Fibroblast of skin of left biceps (primary cell): ENCODE measurements around the gene PRKAG2.

Source experiments
- DNase-seq, 2 experiments: peaks; one replicate each; pipeline ENCODE4 v3.0.0-alpha.2; 2013; ENCODE audit warnings: low read depth in 2 of 2

Gene PRKAG2

DNA sequence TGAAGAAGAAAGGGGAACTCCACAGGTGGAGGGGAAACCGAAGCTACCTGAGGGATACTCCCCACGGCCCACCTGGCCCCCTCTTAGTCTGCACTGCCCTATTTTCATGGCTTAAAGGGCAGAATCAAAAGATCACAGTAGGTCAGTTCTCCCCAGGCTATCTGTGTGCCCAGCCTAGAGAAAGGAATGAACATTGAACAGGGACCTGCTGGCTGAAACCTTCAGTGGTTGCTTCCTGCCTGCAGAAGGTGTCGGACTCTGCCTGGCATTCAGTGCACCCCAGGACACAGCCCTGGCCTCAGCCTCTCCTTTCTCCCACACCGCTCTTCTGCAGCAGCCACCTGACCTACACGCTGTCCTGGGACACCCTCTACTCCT is 74.5 kb downstream of the PRKAG2 start:
- DNase-seq: no peak

GRCh38 chr7:151801782-151802468 is 75.0 kb downstream of the PRKAG2 start:
- DNase-seq: no peak

- no peak for DNase-seq
These were observed 75.6 kb downstream of the PRKAG2 start for GRCh38 chr7:151801291-151801690.

DNA sequence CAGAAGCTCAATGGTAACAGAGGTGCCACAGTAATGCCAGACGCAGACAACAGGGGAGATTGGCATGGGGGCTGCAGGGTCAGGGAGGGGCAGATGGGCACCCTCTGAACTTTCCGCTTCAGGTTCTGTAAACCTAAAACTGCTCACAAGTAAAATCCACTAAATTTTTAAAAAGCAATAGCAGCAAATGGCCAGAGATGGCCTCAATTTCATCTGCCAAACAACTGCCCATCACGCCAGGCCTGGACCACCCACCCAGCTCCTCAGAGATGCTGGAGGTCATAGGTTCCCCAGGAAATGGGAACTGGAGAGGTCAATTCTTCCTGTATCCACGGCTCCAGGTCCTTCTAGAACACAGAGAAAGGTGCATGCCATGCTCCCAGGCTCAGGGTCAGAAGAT is 76.1 kb downstream of the PRKAG2 start:
- no peak for DNase-seq

DNA sequence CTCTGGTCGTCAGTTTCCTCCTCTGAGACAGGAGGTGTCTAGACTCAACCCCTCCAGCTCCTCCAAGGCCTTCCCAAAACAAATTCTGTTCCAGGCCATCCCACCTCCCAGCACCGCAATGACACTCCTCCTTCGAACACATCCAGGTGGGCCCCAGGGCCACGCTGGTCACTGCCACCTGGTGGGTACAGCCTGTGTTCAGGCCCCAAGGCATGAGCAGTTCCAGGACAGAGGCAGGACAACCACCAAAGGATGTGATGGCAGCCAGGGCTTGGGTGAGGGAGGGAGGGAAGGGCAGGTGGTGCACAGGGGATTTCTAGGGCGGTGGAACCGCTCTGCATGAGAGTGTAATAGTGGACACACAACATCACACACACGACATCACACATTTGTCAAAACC is 76.5 kb downstream of the PRKAG2 start:
- no peak for DNase-seq

DNA sequence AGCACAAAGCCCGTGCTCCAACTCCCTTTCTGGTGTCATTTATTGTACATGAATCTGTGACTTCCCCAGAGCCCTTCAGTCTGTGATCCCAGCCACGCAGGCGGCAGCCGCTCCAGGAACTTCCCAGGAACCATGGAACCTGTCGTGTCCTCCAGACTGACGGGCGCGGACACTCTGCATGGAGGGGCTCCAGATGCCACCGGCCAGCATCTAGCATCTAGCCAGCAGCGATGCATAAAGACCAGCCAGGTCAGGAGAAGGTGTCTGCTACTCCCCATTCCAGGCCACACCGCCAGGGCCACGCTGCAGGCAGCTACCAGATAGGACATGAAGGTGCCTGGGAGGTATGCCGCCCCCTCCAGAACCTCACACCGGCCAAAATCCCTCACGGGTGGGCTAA is 77.4 kb downstream of the PRKAG2 start:
- no peak for DNase-seq

DNA sequence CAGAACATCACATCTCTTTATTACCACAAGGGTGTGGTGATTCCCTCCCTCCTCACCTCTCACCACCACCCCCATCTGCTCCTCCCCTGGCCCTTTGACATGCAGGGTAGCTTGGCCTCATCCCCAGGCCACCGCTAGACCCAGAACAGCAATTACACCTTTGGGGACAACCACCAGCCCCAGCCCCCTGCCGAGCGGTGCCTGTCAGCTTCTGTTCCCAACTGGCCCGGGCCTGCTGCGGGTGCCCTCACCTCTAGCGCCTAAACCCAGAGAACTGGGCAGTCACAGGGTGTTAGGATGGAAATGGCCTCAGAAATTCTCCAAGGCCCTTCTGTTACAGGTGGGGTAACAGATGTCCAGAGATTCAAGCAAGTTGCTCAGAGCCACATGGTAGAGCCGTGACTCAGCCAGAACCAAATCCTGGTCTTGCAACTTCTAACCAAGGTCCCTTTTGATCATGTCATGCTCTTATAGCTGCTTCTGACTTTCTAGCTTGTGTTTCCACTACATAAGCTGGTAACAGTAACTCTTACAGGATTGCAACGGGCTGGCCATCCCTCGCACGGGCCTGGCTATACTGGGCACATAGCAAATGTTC is 78.0 kb downstream of the PRKAG2 start:
- DNase-seq: no peak

DNA sequence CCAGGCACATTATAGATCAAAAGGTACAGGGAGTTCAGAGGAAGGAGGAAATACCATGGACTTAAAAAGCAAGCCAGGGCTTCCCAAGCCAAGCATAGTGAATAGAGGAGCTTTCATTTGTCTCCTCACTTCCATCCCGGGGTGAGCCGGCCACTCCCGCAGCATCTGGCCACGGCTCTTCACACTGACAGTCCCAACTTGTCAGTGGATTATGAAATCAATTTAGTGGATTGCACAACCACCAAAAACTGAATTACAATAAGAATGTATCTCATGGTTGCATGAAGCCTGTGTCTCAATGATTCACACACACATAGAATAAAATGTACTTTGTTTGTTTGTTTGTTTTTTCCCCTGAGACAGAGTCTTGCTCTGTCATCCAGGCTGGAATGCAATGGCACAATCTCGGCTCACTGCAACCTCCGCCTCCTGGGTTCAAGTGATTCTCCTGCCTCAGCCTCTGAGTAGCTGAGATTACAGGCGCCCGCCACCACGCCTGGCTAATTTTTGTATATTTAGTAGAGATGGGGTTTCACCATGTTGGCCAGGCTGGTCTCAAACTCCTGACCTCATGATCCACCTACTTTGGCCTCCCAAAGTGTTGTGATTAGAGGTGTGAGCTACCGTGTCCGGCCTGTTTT is 79.1 kb downstream of the PRKAG2 start:
- peak; percentile 43 to 50 for DNase-seq

DNA sequence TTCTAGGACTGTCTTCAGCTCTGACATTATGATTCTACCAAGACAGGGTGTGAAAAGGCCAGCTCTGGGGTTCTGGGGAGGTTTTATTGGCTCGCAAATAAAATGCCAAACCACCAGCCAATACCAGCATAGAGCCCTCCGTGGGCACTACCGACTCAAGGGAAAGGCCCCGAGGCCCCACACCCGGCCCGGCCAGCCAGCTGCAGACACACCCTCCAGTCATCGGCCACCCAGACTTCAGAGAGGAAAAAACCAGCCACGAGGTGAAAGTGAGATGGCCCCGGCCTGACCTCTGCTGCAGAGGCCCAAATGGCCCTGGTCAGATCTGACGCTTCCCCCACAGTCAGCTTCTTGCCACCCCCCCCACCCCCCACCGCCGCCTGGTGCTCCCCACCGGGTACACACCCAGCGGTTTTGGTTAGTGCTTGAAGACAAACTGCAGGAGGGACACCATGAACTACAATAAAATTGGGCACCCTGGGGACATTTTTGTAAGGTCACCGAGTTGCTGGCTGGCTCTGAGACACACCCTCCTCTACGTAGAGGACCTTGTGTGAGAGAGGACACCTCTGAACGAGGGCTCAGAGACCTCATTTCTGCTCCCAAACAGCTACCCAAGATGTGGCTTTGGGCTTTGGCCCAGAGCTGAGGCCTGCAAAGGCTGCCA is 79.9 kb downstream of the PRKAG2 start:
- no peak for DNase-seq

DNA sequence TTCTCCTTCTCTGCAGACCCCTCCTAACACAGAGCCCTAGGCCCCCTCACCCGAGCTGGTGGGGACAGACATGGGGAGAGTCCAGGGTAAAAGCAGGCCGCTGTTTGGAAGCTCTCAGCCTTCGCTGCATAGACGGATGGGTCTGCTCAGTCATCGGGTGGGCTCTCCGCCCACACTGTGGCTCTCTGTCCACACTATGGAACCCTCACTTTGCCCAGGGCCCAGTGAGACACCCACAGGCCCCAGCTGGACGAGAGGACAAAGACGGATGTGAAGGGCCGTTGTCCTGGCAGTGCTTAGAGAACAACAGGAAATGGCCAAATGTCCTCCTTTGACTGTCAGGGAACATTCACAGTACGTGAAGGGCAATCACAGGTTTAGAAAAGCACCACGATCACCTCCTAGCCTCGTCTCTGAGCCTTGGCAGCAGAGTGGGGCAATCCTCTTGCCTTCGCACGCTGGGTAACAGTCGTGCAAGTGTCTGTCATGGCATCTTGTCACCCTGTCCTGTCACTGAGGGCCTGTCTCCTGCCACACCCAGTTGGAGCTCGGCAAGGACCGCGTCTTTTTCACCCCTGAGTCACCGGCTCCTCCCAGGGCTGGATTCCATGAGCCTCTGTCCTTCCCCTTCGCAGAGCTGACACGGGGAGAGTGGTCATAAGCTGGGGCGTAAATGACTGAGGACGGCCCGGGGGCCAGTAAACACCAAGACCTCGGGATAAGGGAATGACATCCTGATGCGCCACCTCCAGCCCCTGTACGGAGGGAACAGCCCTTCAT is 80.6 kb downstream of the PRKAG2 start:
- no peak for DNase-seq

DNA sequence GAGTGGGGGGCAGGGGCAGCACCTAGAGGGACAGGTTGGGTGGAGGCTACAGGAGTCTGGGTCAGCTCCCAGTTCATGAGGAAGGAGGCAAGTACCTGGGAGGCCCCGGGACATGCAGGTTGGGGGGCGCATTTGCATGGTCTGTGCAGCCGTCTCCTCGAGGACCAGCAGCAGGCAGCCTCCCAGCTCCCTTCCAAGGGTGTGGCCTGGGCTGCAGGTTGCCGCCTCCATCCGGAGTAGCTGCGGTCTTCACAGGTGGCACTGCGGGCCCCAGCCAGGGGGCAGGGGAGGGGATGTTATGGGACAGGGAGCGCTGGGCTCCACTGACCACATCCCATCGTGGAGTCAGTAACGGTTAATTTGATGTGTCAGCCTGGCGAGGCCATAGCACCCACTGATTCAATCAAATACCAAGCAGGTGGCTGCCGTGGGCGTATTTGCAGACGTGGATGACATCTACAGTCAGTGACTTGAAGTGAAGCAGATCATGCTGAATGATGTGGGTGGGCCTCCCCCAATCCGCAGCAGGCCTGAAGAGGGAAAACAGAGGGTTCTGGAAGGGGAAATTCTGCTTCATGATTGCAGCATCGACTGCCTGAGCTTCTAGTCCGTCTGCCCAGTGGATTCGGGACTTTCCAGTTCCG is 81.6 kb downstream of the PRKAG2 start:
- DNase-seq: no peak

DNA sequence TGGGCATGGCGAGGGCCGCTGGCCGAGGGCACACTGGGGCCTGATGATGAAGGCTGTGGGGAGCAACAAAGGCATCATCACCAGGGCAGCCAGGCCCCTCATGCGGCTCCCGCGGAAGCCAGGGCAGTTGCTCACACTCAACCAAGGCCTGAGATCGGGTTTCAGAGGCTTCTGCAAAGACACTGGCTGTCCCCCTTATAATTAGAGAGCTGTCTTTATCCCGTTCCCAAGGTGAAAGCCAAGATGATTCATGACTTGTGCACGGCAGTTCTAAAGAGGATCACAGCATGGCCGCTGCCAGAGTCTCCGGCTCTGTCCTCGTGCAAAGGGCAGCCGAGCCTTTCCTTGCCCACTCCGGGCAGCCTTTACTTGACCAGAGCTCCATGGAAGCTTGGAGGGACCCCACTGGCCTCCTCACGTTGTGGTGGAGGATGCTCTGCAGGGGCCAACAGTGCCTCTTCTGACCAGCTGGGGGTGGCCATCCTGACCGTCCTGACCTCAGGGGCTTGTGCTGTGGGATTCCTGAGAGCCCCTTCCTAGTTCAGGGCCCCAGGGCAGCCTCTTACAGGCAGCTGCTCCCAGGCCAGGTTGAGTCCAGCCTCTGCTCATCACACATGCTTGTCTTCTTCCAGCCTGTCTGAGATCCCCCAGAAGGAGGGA is 82.3 kb downstream of the PRKAG2 start:
- DNase-seq: no peak

DNA sequence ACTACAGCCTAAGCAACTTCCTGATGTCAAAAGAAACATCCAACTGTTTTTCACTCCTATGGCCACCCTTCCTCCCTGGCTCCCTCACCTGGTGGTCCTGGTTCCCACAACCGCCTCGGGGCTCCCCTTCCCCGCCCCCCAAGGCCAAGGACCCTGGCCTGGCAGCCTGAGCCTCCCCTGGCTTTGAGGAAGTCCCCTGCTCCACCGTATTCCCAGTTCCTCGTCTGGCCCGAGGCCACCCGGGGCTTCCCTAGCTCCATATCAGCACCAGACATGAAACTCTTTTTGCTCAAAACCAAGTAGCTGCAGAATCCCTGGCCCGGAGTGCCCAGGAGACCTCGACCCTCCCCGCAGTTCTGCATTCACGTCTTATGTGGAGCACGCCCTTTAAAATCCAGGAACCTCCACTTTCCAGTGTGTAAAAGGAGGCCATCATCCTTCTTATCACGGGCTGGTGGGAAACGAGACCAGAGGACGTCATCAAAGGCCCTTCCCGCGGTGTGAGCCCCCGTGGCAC is 82.9 kb downstream of the PRKAG2 start:
- DNase-seq: no peak

DNA sequence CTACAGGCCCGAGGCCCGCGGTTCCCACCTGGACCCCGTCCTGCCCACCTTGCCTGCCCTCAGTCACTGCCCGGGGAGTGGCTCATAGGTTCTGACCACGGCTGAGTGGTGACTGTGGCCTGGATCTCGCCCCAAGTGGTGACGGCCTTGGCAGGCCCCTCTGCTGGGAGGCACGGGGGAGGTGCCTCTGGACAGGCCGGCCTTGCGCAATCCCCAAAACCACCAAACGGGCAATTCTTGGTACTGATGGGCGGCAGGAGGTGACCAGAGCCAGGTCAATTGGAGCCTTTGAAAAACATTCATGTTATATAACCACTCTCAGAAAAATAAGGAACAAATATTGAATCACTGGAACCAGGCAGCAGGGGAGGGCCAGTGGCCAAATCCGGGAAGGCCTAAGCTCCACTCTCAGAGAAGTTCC is 83.4 kb downstream of the PRKAG2 start:
- no peak for DNase-seq

DNA sequence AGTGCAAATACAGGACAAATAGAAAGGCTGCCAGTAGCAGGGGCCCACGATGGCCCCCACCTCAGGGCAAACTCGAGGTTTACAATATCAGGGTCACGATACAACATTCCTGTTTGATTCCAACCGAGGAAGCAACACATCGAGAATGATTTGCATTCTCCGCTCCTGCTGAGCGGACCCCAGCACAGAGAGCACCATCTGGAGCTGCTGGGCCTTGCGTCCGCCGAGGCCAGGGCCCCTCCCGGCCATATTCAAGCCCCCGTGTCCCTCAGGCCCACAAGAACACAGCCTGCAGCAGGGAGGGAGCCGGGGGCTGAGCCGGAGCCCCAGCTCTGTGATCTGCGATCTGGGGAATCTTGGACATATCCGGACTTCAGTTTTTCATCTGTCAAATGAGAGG is 84.3 kb downstream of the PRKAG2 start:
- DNase-seq: no peak

DNA sequence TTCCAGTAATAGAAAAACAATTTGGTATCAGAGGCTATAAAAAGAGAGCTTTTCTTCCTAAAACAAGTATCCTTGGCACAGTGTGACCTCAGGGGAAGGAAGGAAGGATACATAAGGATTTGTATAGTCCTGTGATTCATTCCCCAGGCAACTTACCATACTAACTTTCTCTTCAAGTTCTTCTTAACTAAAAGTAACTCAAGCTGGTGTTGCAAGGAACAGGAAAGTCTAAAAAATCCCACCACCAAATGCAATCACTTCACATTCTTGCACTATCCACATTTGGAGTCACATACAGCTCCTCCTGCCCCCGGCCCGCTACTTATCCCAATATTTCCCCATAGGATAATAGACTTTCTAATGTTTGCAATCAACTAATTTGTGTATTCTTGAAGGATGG is 84.8 kb downstream of the PRKAG2 start:
- DNase-seq: no peak

- no peak for DNase-seq
These were observed 85.9 kb downstream of the PRKAG2 start for GRCh38 chr7:151790830-151791620.

GRCh38 chr7:151790095-151790829 is 86.7 kb downstream of the PRKAG2 start:
- DNase-seq: no peak

DNA sequence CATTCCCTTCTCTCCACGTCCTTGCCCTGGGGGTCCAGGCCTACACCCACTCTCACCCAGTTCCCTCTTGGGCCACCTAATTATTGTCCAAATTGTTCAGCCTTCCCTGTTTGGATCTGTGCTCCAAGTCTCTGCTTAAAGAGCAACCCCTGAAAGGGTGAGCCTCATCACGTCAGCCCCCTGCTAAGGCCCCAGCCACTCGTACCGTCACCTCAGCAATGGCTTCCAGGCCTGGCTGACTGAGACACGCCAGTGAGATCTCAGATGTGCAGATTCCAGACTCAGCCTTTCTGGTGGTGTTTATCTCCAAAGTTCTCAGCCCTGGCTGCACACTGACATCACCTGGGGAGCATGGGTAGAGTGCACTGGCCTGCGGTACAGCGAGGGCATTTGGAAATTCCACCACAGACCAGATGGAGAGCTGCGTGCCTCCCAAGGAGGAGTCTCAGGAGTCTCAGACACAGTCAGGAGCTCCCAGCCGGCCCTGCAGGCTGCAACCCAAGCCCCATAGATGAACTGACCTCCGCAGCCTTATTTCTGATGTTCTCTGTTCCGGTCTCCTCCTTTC is 87.5 kb downstream of the PRKAG2 start:
- DNase-seq: no peak
